Measurements from ENCODE around the gene COL5A1. TPM values are rescaled to one million over a fixed set of nuclear protein-coding genes. Genes with fewer than 3 reads are reported as not detected.

Gene COL5A1
- total RNA-seq, 2 experiments from 2014 or later = 0.10 TPM; not detected in 1

DNA sequence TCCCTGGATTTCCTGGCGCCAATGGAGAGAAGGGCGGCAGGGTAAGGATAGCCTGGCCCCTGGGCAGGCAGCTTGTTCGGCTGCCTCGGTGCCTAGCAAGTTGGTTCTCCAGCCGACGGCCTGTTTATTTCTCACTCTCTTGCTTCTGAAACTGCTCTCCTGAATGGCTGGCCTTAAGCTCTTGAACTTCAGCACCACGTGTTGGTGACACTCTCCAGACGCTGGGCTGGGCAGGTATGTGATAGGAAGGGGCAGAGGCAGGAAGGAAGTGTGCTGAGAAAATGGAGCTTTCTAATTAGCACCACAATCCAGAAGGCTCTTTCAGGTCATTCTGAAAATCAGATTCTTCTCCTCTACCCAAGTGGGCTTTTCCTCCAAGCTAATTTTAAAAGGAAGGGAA lies 147.6 kb downstream of the COL5A1 start:
- Mint-ChIP-seq H3K4me3 (no peak overlapping the region), H3K27me3 (ENCODE audit: low read depth) (no peaks in the 10 kb centered on the region), H3K9me3 (no peaks in the 10 kb centered on the region), H3K4me1 (ENCODE audit: low read depth) (no peaks in the 10 kb centered on the region), H3K36me3 (ENCODE audit: low read depth) (no peaks in the 10 kb centered on the region), H3K27ac (no peak overlapping the region)
- intact Hi-C loops (cut with micrococcal nuclease) = no loop called here
- DNase-seq = no peak
- CTCF ChIA-PET = no interaction called here

DNA sequence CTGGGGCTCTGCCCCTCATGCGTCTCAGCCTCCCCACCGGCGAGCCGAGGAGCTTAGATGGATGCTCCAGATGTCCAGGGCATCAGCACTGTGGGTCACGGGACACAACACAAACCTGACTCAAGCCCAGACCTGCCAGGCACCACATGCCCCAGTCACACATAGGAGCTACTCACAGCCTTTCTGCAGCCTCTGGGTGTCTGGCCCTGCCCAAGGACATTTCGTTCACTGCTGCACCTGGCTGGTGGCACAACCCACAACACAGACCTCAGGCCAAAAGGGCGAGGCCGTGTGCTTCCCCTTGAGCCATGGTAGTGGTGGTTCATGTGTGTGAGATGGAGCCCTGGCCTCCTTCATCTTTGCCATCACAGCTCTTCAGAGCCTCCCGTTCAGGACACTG lies 149.4 kb downstream of the COL5A1 start:
- Mint-ChIP-seq H3K36me3 (ENCODE audit: low read depth) (no peaks in the 10 kb centered on the region), H3K27me3 (ENCODE audit: low read depth) (no peaks in the 10 kb centered on the region), H3K27ac (no peak overlapping the region), H3K9me3 (no peaks in the 10 kb centered on the region), H3K4me1 (ENCODE audit: low read depth) (no peaks in the 10 kb centered on the region), H3K4me3 (no peak overlapping the region)
- intact Hi-C loops (cut with micrococcal nuclease) = no loop called here
- no peak for DNase-seq
- CTCF ChIA-PET = no interaction called here

GRCh38 chr9:134792627-134793026 lies 151.0 kb downstream of the COL5A1 start:
- H3K27ac Mint-ChIP-seq = no peak overlapping the region
- H3K9me3 Mint-ChIP-seq = no peaks in the 10 kb centered on the region
- DNase-seq = no peak
- no peaks in the 10 kb centered on the region for H3K36me3 Mint-ChIP-seq (ENCODE audit: low read depth)
- peaks cover 2% of the 10 kb centered on the region for H3K27me3 Mint-ChIP-seq (ENCODE audit: low read depth)
- intact Hi-C loops (cut with micrococcal nuclease) = no loop called here
- CTCF ChIA-PET = no interaction called here
- H3K4me3 Mint-ChIP-seq = no peak overlapping the region
- no peaks in the 10 kb centered on the region for H3K4me1 Mint-ChIP-seq (ENCODE audit: low read depth)

GRCh38 chr9:134793288-134794188 lies 151.9 kb downstream of the COL5A1 start:
- intact Hi-C loops (cut with micrococcal nuclease) = no loop called here
- Mint-ChIP-seq H3K27ac (no peak overlapping the region), H3K4me3 (no peak overlapping the region), H3K9me3 (no peaks in the 10 kb centered on the region), H3K4me1 (ENCODE audit: low read depth) (no peaks in the 10 kb centered on the region), H3K36me3 (ENCODE audit: low read depth) (no peaks in the 10 kb centered on the region), H3K27me3 (ENCODE audit: low read depth) (peaks cover 2% of the 10 kb centered on the region)
- CTCF ChIA-PET = no interaction called here
- DNase-seq = no peak

GRCh38 chr9:134794663-134795370 lies 153.2 kb downstream of the COL5A1 start:
- H3K9me3 Mint-ChIP-seq = no peaks in the 10 kb centered on the region
- H3K4me3 Mint-ChIP-seq = no peak overlapping the region
- CTCF ChIA-PET = interaction anchor here (1.0 kb wide), 1 partner anchor 1609 kb away, joined by 4 read pairs; no protein-coding TSS in a partner anchor
- H3K36me3 Mint-ChIP-seq (ENCODE audit: low read depth) = no peaks in the 10 kb centered on the region
- H3K27me3 Mint-ChIP-seq (ENCODE audit: low read depth) = peaks cover 2% of the 10 kb centered on the region
- H3K4me1 Mint-ChIP-seq (ENCODE audit: low read depth) = no peaks in the 10 kb centered on the region
- no peak for DNase-seq
- intact Hi-C loops (cut with micrococcal nuclease) = no loop called here
- no peak overlapping the region for H3K27ac Mint-ChIP-seq

GRCh38 chr9:134795446-134795845 lies 153.8 kb downstream of the COL5A1 start:
- CTCF ChIA-PET = interaction anchor here (1.0 kb wide), 1 partner anchor 1609 kb away, joined by 4 read pairs; no protein-coding TSS in a partner anchor
- no peak overlapping the region for H3K27ac Mint-ChIP-seq
- no peak for DNase-seq
- H3K4me3 Mint-ChIP-seq = no peak overlapping the region
- no peaks in the 10 kb centered on the region for H3K36me3 Mint-ChIP-seq (ENCODE audit: low read depth)
- no peaks in the 10 kb centered on the region for H3K9me3 Mint-ChIP-seq
- H3K27me3 Mint-ChIP-seq (ENCODE audit: low read depth) = peaks cover 2% of the 10 kb centered on the region
- H3K4me1 Mint-ChIP-seq (ENCODE audit: low read depth) = no peaks in the 10 kb centered on the region
- intact Hi-C loops (cut with micrococcal nuclease) = no loop called here

DNA sequence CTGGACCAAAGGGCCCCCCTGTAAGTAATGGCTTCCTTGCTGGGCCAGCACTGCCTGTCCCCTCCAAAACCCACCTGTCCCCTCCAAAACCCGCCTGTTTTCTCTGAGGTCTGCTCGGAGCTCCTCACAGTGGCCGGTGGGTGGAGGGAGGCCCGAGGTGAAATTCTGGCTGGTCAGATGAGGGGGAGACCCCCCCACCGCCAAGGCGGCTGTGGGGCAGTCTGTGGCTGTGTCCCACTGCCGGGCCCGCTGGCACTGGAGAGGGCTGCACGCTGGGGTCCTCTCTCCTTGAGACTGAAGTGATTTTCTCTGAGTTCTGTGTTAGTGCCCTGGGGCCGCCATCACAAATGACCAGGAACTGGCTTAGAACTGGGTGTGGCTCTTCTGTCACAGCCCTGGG lies 155.3 kb downstream of the COL5A1 start:
- H3K4me3 Mint-ChIP-seq = no peak overlapping the region
- no peaks in the 10 kb centered on the region for H3K4me1 Mint-ChIP-seq (ENCODE audit: low read depth)
- DNase-seq = no peak
- H3K9me3 Mint-ChIP-seq = no peaks in the 10 kb centered on the region
- H3K36me3 Mint-ChIP-seq (ENCODE audit: low read depth) = no peaks in the 10 kb centered on the region
- no peak overlapping the region for H3K27ac Mint-ChIP-seq
- peaks cover 2% of the 10 kb centered on the region for H3K27me3 Mint-ChIP-seq (ENCODE audit: low read depth)
- intact Hi-C loops (cut with micrococcal nuclease) = no loop called here
- CTCF ChIA-PET = no interaction called here

DNA sequence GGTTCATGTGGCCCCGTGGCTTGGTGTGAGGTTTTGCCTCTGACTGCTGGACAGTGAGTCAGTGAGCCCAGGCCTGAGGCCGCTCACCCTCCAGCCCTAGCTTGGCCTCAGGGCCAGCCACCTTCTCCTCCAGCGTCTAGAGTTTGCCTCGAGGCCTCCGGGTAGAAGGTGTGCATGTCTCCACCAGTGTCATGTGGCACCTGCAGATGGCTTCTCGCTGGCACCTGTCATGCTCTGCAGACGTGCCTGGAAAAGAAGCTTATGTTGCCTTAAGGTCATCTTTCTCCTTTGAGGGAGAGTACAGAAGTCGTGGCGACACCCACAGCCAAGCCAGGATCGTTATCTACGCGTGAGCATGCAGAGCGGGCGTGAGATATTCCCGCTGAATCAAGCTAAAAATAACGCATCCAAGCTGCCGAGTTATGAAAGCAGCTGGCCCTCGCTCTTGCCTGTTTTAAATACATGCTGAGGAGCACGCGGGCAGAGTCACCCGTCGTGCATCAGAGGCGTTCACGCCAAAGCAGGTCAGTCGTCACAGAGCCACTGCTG lies 159.3 kb downstream of the COL5A1 start:
- H3K36me3 Mint-ChIP-seq (ENCODE audit: low read depth) = no peaks in the 10 kb centered on the region
- no peaks in the 10 kb centered on the region for H3K4me1 Mint-ChIP-seq (ENCODE audit: low read depth)
- no peak overlapping the region for H3K4me3 Mint-ChIP-seq
- CTCF ChIA-PET = no interaction called here
- no peaks in the 10 kb centered on the region for H3K9me3 Mint-ChIP-seq
- intact Hi-C loops (cut with micrococcal nuclease) = no loop called here
- DNase-seq = no peak
- peaks cover 2% of the 10 kb centered on the region for H3K27me3 Mint-ChIP-seq (ENCODE audit: low read depth)
- no peak overlapping the region for H3K27ac Mint-ChIP-seq

DNA sequence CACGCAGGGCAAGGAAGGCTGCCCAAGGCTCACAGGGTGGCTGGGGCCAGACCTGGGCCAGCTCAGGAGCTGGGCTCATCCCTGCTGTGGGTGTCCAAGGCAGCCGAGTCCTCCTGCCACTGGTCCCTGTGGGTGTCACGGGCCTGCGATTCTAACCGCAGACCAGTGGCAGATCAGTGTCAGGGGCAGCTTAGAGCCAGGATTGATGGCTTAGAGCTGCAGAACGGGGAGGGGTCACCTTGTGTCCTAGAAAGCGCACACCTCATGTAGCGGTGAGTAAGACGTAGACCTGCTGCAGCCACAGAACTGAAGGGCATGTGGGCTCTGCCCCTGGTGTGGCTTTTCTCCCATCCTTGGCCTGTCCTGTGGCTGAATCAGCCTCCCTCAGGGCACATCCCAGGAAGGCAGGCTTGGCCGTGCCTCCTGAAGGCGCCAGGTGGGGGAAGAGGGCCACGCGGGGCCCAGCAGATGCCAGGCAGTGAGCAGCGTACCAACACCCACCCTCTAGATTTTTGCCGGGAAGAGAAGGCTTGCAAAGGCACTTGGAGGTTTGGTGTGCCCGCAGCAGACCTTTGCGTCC lies 160.7 kb downstream of the COL5A1 start:
- Mint-ChIP-seq H3K4me1 (ENCODE audit: low read depth) (no peaks in the 10 kb centered on the region), H3K27ac (no peak overlapping the region), H3K36me3 (ENCODE audit: low read depth) (no peaks in the 10 kb centered on the region), H3K4me3 (no peak overlapping the region), H3K27me3 (ENCODE audit: low read depth) (no peaks in the 10 kb centered on the region), H3K9me3 (no peaks in the 10 kb centered on the region)
- CTCF ChIA-PET = no interaction called here
- no peak for DNase-seq
- intact Hi-C loops (cut with micrococcal nuclease) = no loop called here

- Mint-ChIP-seq H3K4me1 (ENCODE audit: low read depth) (no peaks in the 10 kb centered on the region), H3K4me3 (no peak overlapping the region), H3K9me3 (no peaks in the 10 kb centered on the region), H3K27ac (no peak overlapping the region), H3K36me3 (ENCODE audit: low read depth) (no peaks in the 10 kb centered on the region), H3K27me3 (ENCODE audit: low read depth) (no peaks in the 10 kb centered on the region)
- intact Hi-C loops (cut with micrococcal nuclease) = no loop called here
- no peak for DNase-seq
- CTCF ChIA-PET = interaction anchor here (0.6 kb wide), 1 partner anchor 501 kb away, joined by 3 read pairs; no protein-coding TSS in a partner anchor
Observed at GRCh38 chr9:134804871-134805270, 163.3 kb downstream of the COL5A1 start.

- CTCF ChIA-PET = interaction anchor here (0.5 kb wide), 1 partner anchor 186 kb away, joined by 5 read pairs; no protein-coding TSS in a partner anchor
- DNase-seq = no peak
- intact Hi-C loops (cut with micrococcal nuclease) = no loop called here
- Mint-ChIP-seq H3K27me3 (ENCODE audit: low read depth) (no peaks in the 10 kb centered on the region), H3K9me3 (no peaks in the 10 kb centered on the region), H3K27ac (no peak overlapping the region), H3K36me3 (ENCODE audit: low read depth) (no peaks in the 10 kb centered on the region), H3K4me3 (no peak overlapping the region), H3K4me1 (ENCODE audit: low read depth) (no peaks in the 10 kb centered on the region)
Observed at GRCh38 chr9:134807716-134808446, 166.3 kb downstream of the COL5A1 start.

DNA sequence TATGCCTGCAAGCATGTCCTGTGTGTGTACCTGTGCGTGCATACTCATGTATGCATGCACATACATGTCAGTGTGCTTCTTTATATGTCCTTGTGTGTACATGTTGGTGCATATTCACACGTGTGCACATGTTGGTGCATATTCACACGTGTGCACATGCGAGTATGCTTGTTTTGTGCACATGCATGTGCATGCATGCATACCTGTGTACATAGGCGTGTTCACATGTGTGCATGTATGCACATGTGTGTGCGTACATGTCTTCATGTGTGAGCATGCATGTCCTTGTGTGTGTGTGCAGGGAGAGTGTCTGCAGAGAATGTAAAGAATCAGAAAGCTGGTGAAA lies 166.8 kb downstream of the COL5A1 start:
- CTCF ChIA-PET = interaction anchor here (0.5 kb wide), 1 partner anchor 186 kb away, joined by 5 read pairs; no protein-coding TSS in a partner anchor
- Mint-ChIP-seq H3K9me3 (no peaks in the 10 kb centered on the region), H3K27me3 (ENCODE audit: low read depth) (no peaks in the 10 kb centered on the region), H3K27ac (no peak overlapping the region), H3K36me3 (ENCODE audit: low read depth) (no peaks in the 10 kb centered on the region), H3K4me1 (ENCODE audit: low read depth) (no peaks in the 10 kb centered on the region), H3K4me3 (no peak overlapping the region)
- no peak for DNase-seq
- intact Hi-C loops (cut with micrococcal nuclease) = no loop called here

Data from activated naive CD4-positive, alpha-beta T cell treated with anti-CD3 and anti-CD28 coated beads for 36 hours (primary cell).